NCI-H2196 treated with DMSO at 0.1 percent for 48 hours (cell line): ENCODE results near the gene PANK4.
"Not testable (repeated sequence)": the region's sequence is repeated elsewhere in the genome, so short reads cannot be mapped to it uniquely, and the experiment has no call there.

ENCODE experiments used
- DNase-seq: peaks from one replicate; lab custom pipeline; 2025; ENCODE audit not compliant: unreplicated experiment; lab: John Stamatoyannopoulos, UW

The PANK4 gene

GRCh38 chr1:2466958-2467554 is 59.3 kb downstream of the PANK4 start:
- no peak for DNase-seq

DNA sequence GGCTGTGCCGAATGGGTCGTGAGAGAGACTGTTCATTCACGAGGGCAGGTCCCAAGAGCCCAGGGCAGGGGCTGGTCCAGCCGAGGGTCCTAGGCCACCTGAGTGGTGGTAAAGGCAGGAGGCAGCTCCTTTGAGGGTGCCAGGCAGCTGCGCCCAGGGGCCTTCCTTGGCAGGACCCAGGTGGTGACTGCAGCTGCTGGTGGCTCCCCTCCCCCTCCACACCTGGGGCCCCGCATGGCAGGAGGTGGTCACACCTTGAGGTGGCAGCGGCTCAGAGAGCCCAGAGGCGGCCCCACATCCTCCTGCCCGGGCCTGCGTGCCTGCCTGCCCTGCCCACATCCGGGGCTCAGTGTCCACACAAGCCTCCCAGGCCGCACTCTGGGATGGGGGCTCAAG is 60.1 kb downstream of the PANK4 start:
- DNase-seq, result no peak

DNA sequence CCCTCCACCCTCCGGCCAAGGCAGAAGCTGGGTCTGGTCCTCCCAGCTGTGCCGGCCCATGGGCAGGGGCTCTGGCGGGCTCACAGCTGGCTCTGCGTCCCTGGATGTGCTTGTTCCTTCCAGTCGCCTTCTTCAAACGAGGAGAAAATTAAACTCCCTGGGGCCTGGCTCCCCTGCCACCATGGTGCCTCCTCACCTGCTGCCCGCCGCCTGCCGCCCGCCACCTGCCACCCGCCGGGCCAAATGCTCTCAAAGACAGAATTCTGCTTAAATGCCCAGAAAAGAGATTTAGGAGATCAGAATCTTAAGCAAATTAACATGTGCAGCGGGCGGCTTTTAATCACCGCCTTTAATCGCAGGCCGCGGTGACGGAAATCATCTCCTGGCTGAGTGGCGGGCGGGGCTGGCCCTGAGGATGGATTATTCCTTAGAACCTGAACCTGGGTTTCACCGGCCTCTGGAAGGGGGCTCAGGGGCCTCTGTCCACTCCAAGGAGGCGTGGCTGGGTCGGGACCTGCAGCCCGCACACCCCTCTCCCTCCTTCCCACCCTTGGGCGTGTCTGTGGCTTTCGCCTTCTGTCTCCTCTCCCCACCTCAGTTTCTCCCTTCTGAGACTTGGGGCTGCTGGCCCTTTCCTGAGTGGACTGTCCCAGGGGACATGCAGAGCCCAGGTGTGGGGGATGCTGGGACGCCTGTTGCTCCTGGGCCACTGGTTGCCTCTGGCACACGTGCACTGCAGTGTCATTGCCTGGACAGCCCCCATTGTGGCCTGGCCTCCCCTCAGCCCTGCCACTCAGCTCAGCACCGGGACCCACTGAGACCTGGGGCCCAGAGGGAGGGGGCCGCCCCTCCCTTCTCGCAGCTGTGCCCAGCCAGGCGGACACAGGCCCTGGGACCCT is 60.8 kb downstream of the PANK4 start:
- DNase-seq, result no peak

- no peak for DNase-seq
Measured at GRCh38 chr1:2463396-2463795, 63.0 kb downstream of the PANK4 start.

DNA sequence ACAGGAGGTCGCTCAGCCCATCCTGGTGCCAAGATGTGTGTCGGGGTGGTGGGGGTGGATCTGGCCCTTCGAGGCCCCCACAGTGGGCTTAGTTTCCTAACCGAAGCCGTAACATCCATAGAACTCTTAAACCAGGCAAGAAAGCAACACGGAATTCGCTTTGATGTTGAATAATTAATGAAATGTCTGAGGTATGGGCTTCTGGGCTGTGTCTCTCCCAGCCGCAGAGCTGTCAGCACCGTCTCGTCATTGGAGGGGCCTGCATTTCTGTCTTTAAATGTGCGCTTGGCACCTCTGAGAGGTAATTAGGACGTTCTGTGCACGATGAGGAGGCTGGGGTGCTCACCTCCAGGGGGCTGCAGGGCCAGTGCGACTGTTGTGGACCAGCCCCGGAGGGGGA is 63.6 kb downstream of the PANK4 start:
- no peak for DNase-seq

- DNase-seq, result no peak
Measured at GRCh38 chr1:2460996-2461751, 65.2 kb downstream of the PANK4 start.

- DNase-seq, result no peak
Measured at GRCh38 chr1:2460203-2460602, 66.2 kb downstream of the PANK4 start.

DNA sequence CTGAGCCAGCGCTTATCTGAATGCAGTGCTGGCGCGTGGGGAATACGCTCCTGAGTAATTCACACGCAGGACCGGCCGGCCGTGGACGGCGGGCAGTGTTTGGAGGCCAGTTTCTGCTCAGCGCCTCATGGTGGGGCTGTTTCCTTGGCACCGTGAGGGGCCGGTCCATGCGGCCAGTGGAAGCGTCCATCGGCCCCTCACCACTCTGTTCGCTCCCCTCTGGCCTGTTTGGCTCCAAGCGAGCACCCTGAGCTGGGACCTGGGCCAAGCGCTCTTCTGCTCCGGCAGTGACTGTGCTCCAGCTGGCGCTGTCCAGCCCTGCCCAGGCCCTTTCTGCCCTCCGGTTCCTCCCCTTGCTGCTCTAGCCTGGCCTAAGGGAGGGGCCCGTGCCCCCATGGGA is 66.6 kb downstream of the PANK4 start:
- DNase-seq, result peak; percentile 32

GRCh38 chr1:2459102-2459753 is 67.2 kb downstream of the PANK4 start:
- DNase-seq, result not testable (repeated sequence)

- DNase-seq, result no peak
Measured at GRCh38 chr1:2458687-2459086, 67.7 kb downstream of the PANK4 start.
